CD4-positive, alpha-beta T cell (primary cell): ENCODE results near the gene UTP18. TPM values are rescaled to one million over a fixed set of nuclear protein-coding genes. Genes with fewer than 3 reads are reported as not detected.
A peak's percentile ranks its signal among the peaks of the same experiment; 100 is the strongest.
"Not testable (repeated sequence)": the region's sequence is repeated elsewhere in the genome, so short reads cannot be mapped to it uniquely, and the experiment has no call there.

ENCODE experiments used
- ATAC-seq: fragments of 200-7000 bp; cut with Tn5 transposase; one replicate; pipeline ENCODE4 v1.10.0; 2022; ENCODE audit warnings: mild to moderate bottlenecking; ENCODE audit not compliant: poor library complexity
- CTCF ChIA-PET: fragments of 350-600 bp; sonication (Branson Sonifier 250); formaldehyde crosslinking; loops from one replicate; lab custom pipeline; 2021; ENCODE audit warnings: antibody characterized with exemption, inconsistent platforms; lab: Charles Lee
- POLR2A ChIA-PET: fragments of 350-600 bp; sonication (Branson Sonifier 250); formaldehyde crosslinking; loops from one replicate; lab custom pipeline; 2021; ENCODE audit warnings: antibody characterized with exemption, inconsistent platforms; lab: Charles Lee
- DNase-seq, 14 experiments: peaks; one replicate each; pipeline ENCODE4 v3.0.0-alpha.2; 2013 to 2020; ENCODE audit warnings: mixed read lengths in 2 of 14
- H3K27ac ChIP-seq, 2 donors: one replicate each; pipeline versions ENCODE4 v1.5.1 to v1.7.0; 2013; ENCODE audit warnings: low read length in 2 of 2, low read depth in 1 of 2, mild to moderate bottlenecking in 1 of 2
- H3K27me3 ChIP-seq, 2 experiments: 1 replicate in 1 of 2; 2 replicates in 1 of 2; pipeline versions ENCODE4 v1.6.1 to v1.7.0; 2013; ENCODE audit warnings: low read length in 2 of 2, control low read depth in 1 of 2, mild to moderate bottlenecking in 1 of 2, moderate library complexity in 1 of 2; ENCODE audit not compliant: insufficient read depth in 2 of 2, control insufficient read depth in 1 of 2
- H3K36me3 ChIP-seq: one replicate; pipeline ENCODE4 v1.6.1; 2013; ENCODE audit warnings: low read length, control low read depth; ENCODE audit not compliant: insufficient read depth
- H3K4me1 ChIP-seq: one replicate; pipeline ENCODE4 v1.6.1; 2013; ENCODE audit warnings: low read length, control low read depth; ENCODE audit not compliant: insufficient read depth
- H3K4me3 ChIP-seq: one replicate; pipeline ENCODE4 v1.5.1; 2013; ENCODE audit warnings: mild to moderate bottlenecking, low read length, moderate library complexity
- H3K9me3 ChIP-seq, 2 experiments: 1 replicate in 1 of 2; 2 replicates in 1 of 2; pipeline versions ENCODE4 v1.6.1 to v1.7.0; 2013; ENCODE audit warnings: low read length in 2 of 2, mild to moderate bottlenecking in 2 of 2, control low read depth in 1 of 2, moderate library complexity in 1 of 2; ENCODE audit not compliant: control insufficient read depth in 1 of 2, insufficient read depth in 1 of 2
- H3K27ac Mint-ChIP-seq: one replicate; pipeline ENCODE4 v1.8.0; 2020; ENCODE audit warnings: mixed read lengths
- H3K27me3 Mint-ChIP-seq: one replicate; pipeline ENCODE4 v1.8.0; 2021; ENCODE audit warnings: mixed read lengths
- H3K36me3 Mint-ChIP-seq: one replicate; pipeline ENCODE4 v1.8.0; 2021; ENCODE audit warnings: low read depth, mixed read lengths
- H3K4me1 Mint-ChIP-seq: one replicate; pipeline ENCODE4 v1.8.0; 2021; ENCODE audit warnings: low read depth, mixed read lengths
- H3K4me3 Mint-ChIP-seq: one replicate; pipeline ENCODE4 v1.8.0; 2020; ENCODE audit warnings: mild to moderate bottlenecking, mixed read lengths
- H3K9me3 Mint-ChIP-seq: one replicate; pipeline ENCODE4 v1.8.0; 2020; ENCODE audit warnings: mixed read lengths
- intact Hi-C, 2 experiments: fragments of 100-400 bp; cut with DNase I in 1 of 2; cut with micrococcal nuclease in 1 of 2; formaldehyde crosslinking; loops; one replicate each; pipeline versions ENCODE4 v1.15.1 to v1.9.0; 2023 to 2025; cut with DNase I, micrococcal nuclease
- total RNA-seq, 174 experiments: library from RNA in 2 of 174; stranded (reverse) in 2 of 174; gene quantifications; one replicate each; pipeline ENCODE4 v1.2.3 and lab custom pipeline; 2021 to 2026
- TF ChIP-seq, protein P1 (sequence below): fragments of 200-600 bp; IDR thresholded peaks from one replicate; pipeline ENCODE4 v1.8.0; 2022; ENCODE audit warnings: antibody characterized with exemption, mild to moderate bottlenecking

The UTP18 gene
- total RNA-seq, 2 experiments from 2014 or later = 48.5 to 49.8 TPM

DNA sequence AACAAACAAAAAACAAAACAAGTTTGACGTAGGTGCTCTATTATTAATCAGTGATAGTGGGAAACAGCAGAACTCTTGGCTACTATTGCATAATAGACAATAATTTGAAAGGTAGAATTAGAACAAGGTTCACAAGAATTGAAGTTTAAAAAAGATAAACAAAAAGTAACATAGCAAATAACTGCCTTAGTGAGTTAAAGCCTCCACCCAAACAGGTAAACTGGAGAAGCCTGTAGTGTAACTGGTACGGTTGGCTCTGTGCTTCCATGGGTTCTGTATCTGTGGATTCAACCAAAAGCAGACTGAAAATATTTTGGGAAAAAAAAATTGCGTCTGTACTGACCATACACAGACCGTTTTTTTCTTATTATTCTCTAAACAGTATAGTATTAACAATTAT, 39.0 kb upstream of the UTP18 start:
- no peak overlapping the region for H3K4me3 ChIP-seq
- no peak overlapping the region for H3K4me3 Mint-ChIP-seq
- ATAC-seq (no peak), DNase-seq (no peak)
- H3K27ac Mint-ChIP-seq = no peak overlapping the region
- POLR2A ChIA-PET = no interaction called here
- CTCF ChIA-PET = no interaction called here
- H3K36me3 Mint-ChIP-seq = peaks cover 90% of the 10 kb centered on the region
- no peaks in the 10 kb centered on the region for H3K9me3 ChIP-seq
- no peaks in the 10 kb centered on the region for H3K9me3 Mint-ChIP-seq
- H3K4me1 ChIP-seq = peaks cover 5% of the 10 kb centered on the region
- no peaks in the 10 kb centered on the region for H3K27me3 Mint-ChIP-seq
- no peak overlapping the region for H3K27ac ChIP-seq
- TF ChIP-seq, protein P1, sequence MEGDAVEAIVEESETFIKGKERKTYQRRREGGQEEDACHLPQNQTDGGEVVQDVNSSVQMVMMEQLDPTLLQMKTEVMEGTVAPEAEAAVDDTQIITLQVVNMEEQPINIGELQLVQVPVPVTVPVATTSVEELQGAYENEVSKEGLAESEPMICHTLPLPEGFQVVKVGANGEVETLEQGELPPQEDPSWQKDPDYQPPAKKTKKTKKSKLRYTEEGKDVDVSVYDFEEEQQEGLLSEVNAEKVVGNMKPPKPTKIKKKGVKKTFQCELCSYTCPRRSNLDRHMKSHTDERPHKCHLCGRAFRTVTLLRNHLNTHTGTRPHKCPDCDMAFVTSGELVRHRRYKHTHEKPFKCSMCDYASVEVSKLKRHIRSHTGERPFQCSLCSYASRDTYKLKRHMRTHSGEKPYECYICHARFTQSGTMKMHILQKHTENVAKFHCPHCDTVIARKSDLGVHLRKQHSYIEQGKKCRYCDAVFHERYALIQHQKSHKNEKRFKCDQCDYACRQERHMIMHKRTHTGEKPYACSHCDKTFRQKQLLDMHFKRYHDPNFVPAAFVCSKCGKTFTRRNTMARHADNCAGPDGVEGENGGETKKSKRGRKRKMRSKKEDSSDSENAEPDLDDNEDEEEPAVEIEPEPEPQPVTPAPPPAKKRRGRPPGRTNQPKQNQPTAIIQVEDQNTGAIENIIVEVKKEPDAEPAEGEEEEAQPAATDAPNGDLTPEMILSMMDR = no peak
- peaks cover 16% of the 10 kb centered on the region for H3K4me1 Mint-ChIP-seq
- no peaks in the 10 kb centered on the region for H3K27me3 ChIP-seq
- intact Hi-C loops = no loop called here
- peaks cover 65% of the 10 kb centered on the region for H3K36me3 ChIP-seq

DNA sequence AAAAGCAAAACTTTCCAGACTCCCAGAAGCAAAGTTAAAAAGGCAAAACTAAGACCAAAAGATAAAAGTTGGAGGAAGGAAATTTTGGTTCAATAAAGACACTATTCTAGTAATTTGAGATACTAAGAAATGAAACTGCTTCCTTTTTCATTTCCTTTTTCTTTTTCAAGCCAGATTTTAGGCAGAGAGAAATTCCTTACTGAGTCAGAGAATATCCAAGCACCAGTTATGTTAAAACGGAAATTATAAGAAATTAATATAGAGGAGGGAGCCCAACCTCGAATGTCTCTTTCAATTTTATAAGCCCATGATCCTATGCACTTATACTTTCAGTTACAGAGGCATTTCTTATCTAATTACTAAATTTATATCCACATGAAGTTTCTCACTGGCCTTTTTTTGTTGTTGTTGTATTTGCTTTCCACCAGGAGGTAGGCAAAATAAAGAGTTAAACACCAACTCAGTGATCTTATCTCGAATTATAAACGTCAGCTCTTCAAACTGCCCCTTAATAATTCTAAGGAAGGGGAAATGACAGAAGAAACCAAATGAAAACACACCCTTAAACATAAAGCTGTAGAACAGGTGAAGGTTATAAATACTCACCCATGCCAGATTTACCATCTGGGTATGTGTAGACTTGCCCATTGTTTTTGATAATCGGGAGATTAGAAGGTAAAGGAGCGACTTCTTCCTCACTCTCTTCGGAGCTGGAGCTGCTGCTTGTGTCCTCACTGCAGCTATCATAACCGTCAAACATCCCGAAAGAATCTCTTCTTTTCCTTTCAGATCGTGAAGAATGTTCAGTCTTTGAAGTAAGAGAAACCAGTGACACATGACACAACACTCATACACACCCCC, 35.7 kb upstream of the UTP18 start:
- DNase-seq = no peak
- Histone ChIP-seq H3K4me3 (no peak overlapping the region), H3K27ac (no peak overlapping the region), H3K9me3 (no peaks in the 10 kb centered on the region), H3K36me3 (peaks cover 38% of the 10 kb centered on the region), H3K4me1 (peaks cover 5% of the 10 kb centered on the region), H3K27me3 (no peaks in the 10 kb centered on the region)
- CTCF ChIA-PET = no interaction called here
- Mint-ChIP-seq H3K27me3 (no peaks in the 10 kb centered on the region), H3K9me3 (no peaks in the 10 kb centered on the region), H3K4me1 (peaks cover 24% of the 10 kb centered on the region), H3K4me3 (no peak overlapping the region), H3K36me3 (peaks cover 57% of the 10 kb centered on the region), H3K27ac (peak overlapping the region; percentile 5)
- ATAC-seq = no peak
- POLR2A ChIA-PET = no interaction called here
- TF ChIP-seq, protein P1 = no peak
- intact Hi-C loops = no loop called here

DNA sequence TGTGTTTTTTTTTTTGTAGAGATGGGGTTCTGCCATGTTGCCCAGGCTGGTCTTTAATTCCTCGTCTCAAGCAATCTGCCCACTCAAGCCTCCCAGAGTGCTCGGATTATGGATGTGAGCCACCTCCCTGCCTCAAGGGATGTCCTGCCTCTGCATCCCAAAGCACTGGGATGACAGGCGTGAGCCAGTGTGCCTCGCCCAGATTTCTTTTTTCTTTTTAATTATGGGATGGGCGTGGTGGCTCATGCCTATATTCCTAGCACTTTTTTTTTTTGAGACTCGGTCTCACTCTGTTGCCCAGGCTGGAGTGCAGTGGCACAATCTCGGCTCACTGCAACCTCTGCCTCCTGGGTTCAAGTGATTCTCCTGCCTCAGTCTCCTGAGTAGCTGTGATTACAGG, 34.8 kb upstream of the UTP18 start:
- peaks cover 55% of the 10 kb centered on the region for H3K36me3 Mint-ChIP-seq
- intact Hi-C loops, H3K9me3 Mint-ChIP-seq, H3K4me3 Mint-ChIP-seq, H3K4me3 ChIP-seq, H3K4me1 ChIP-seq, H3K27me3 Mint-ChIP-seq, DNase-seq, H3K9me3 ChIP-seq, ATAC-seq, CTCF ChIA-PET, H3K27ac ChIP-seq, H3K27me3 ChIP-seq, H3K27ac Mint-ChIP-seq: not testable (repeated sequence)
- H3K4me1 Mint-ChIP-seq = peaks cover 31% of the 10 kb centered on the region
- POLR2A ChIA-PET = interaction anchor here (0.6 kb wide), 1 partner anchor 55 kb away, joined by 4 read pairs; no protein-coding TSS in a partner anchor
- H3K36me3 ChIP-seq = peaks cover 30% of the 10 kb centered on the region
